Progenitor cell of endocrine pancreas (in vitro differentiated cells): Measurements from ENCODE around the gene FAM149A. TPM values are rescaled to one million over a fixed set of nuclear protein-coding genes. Genes with fewer than 3 reads are reported as not detected.

Experiments used
- DNase-seq: peaks from one replicate; pipeline ENCODE4 v3.0.0; 2021; ENCODE audit warnings: low spot score; ENCODE audit not compliant: unreplicated experiment
- H3K27ac Mint-ChIP-seq: 2 replicates; pipeline ENCODE4 v1.8.0; 2021; ENCODE audit warnings: mild to moderate bottlenecking, moderate library complexity, mixed read lengths
- H3K27me3 Mint-ChIP-seq: 2 replicates; pipeline ENCODE4 v1.8.0; 2021; ENCODE audit warnings: mixed read lengths
- H3K36me3 Mint-ChIP-seq: 2 replicates; pipeline ENCODE4 v1.8.0; 2022; ENCODE audit warnings: mixed read lengths; ENCODE audit not compliant: insufficient read depth
- H3K4me1 Mint-ChIP-seq: 2 replicates; pipeline ENCODE4 v1.8.0; 2021; ENCODE audit warnings: low read depth, mixed read lengths
- H3K4me3 Mint-ChIP-seq: 2 replicates; pipeline ENCODE4 v1.8.0; 2021; ENCODE audit warnings: low read depth, mild to moderate bottlenecking, moderate library complexity, mixed read lengths
- H3K9me3 Mint-ChIP-seq: 2 replicates; pipeline ENCODE4 v1.8.0; 2021; ENCODE audit warnings: low read depth, mixed read lengths
- total RNA-seq: library from RNA; stranded (reverse); gene quantifications from 2 replicates; pipeline ENCODE4 v1.2.1, GENCODE V29; 2021
- TF ChIP-seq, protein P1 (sequence below): fragments of 200-600 bp; sonication (generic); IDR thresholded peaks from one replicate; pipeline ENCODE4 v1.5.0; 2021; ENCODE audit warnings: antibody characterized with exemption, mild to moderate bottlenecking; ENCODE audit not compliant: unreplicated experiment

The FAM149A gene
- total RNA-seq, 1 donor from 2014 or later: 12.0 TPM

DNA sequence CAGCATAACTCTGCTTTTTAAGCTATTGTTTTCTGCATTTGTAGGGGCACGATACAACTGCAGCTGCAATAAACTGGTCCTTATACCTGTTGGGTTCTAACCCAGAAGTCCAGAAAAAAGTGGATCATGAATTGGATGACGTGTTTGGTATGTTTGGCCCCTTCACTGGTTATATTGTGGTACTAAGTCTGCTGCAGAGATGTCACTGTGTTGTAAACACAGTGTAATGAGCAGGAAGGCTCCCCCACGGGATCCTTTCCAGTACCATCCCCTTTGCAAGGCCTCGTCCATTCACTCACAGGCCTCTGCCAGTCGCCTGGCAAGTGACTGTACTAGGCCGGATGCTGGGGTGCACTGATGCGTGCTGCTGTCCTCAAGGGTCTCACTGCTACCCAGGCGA is 100.7 kb downstream of the FAM149A start:
- Mint-ChIP-seq H3K36me3 (peaks cover 6% of the 10 kb centered on the region), H3K4me1 (no peaks in the 10 kb centered on the region), H3K27me3 (no peaks in the 10 kb centered on the region), H3K4me3 (no peak overlapping the region), H3K27ac (no peak overlapping the region), H3K9me3 (peaks cover 8% of the 10 kb centered on the region)
- TF ChIP-seq, protein P1, sequence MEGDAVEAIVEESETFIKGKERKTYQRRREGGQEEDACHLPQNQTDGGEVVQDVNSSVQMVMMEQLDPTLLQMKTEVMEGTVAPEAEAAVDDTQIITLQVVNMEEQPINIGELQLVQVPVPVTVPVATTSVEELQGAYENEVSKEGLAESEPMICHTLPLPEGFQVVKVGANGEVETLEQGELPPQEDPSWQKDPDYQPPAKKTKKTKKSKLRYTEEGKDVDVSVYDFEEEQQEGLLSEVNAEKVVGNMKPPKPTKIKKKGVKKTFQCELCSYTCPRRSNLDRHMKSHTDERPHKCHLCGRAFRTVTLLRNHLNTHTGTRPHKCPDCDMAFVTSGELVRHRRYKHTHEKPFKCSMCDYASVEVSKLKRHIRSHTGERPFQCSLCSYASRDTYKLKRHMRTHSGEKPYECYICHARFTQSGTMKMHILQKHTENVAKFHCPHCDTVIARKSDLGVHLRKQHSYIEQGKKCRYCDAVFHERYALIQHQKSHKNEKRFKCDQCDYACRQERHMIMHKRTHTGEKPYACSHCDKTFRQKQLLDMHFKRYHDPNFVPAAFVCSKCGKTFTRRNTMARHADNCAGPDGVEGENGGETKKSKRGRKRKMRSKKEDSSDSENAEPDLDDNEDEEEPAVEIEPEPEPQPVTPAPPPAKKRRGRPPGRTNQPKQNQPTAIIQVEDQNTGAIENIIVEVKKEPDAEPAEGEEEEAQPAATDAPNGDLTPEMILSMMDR: no peak
- DNase-seq: no peak

DNA sequence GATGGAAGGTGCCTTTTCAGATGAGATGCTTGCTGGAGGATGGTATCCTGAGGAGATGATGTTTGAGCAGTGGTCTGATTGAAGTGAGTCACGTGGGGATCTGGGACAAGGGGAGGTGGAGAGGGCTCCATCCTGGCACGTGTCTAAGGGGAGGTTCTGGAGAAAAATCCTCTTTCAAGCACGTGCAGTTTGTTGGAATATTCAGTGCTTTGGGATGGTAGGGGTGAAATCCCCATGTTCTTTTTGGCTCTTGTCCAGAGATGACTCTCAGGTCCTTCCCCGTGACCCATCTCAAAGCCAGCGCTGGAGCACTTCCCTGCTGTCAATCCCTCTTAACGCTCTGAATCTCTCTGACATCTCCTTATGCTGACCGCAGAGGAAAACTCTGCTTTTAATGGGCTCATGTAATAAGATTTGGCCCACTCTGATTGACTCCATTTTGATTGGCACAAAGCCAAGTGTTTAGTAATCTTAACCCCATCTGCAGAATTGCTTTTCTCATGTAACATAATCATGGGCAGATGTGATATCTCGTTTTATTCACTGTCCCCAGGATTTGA is 112.0 kb downstream of the FAM149A start:
- Mint-ChIP-seq H3K27ac (no peak overlapping the region), H3K36me3 (no peaks in the 10 kb centered on the region), H3K4me1 (no peaks in the 10 kb centered on the region), H3K27me3 (peaks cover 17% of the 10 kb centered on the region), H3K4me3 (no peak overlapping the region), H3K9me3 (no peaks in the 10 kb centered on the region)
- TF ChIP-seq, protein P1: no peak
- no peak for DNase-seq

DNA sequence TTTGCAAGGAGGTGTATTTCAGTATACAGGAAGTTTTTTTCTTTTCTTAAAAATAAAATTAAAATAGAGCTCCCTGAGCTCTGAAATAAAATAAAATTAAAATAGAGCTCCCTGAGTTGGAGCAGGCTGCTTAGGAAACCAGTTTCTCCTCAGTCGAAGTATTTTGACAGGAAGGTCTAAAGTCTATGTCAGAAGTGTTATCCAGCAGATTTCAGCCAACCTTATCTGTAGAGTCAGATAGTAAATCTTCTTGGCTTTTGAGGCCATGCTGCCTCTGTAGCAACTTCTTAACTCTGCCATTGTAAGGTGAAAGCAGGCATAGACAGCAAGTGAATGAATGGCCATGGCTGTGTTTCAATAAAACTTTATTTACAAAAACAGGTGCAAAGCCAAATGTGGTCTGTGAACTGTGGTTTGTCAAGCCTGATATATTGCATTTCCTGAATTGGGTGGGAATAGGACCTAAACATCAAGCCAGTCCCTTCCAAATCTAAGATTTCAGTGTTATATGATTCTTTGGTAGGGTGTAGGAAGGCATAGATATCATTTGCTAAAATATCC is 113.3 kb downstream of the FAM149A start:
- peaks cover 17% of the 10 kb centered on the region for H3K27me3 Mint-ChIP-seq

DNA sequence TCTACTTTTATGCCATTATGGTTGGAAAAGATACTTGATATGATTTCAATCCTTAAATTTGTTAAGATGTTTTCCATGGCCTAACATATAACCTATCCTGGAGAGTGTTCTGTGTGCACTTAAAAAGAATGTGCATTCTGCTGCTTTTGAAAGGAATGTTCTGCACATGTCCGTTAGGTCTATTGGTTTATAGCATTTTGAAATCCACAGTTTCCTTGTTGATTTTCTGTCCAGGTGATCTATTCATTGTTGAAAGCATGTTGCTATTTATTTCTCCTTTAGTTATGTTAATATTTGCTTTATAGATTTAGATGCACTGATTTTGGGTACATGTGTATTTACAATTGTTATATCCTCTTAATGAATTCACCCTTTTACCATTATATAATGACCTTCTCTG is 117.1 kb downstream of the FAM149A start:
- Mint-ChIP-seq H3K4me3 (no peak overlapping the region), H3K27ac (no peak overlapping the region), H3K27me3 (peaks cover 2% of the 10 kb centered on the region), H3K36me3 (peaks cover 5% of the 10 kb centered on the region), H3K9me3 (peaks cover 20% of the 10 kb centered on the region), H3K4me1 (no peaks in the 10 kb centered on the region)
- TF ChIP-seq, protein P1: no peak
- no peak for DNase-seq

More for the DNA sequence above, 113.3 kb downstream of the FAM149A start:
- DNase-seq: no peak
- TF ChIP-seq, protein P1: no peak
- no peaks in the 10 kb centered on the region for H3K36me3 Mint-ChIP-seq
- H3K27ac Mint-ChIP-seq: no peak overlapping the region
- no peaks in the 10 kb centered on the region for H3K4me1 Mint-ChIP-seq
- H3K4me3 Mint-ChIP-seq: no peak overlapping the region
- no peaks in the 10 kb centered on the region for H3K9me3 Mint-ChIP-seq

Other genes with a start within 250 kb of the FAM149A start
- 0.11 TPM in 1 of 2 replicates, not detected in the other for gene TLR3, start 35.5 kb upstream of the FAM149A start, total RNA-seq
- gene CYP4V2, start 86.9 kb downstream of the FAM149A start, total RNA-seq: 6.0 and 6.2 TPM in 2 replicates
- gene KLKB1, start 122.8 kb downstream of the FAM149A start, total RNA-seq: not detected in 2 replicates
- gene F11, start 161.5 kb downstream of the FAM149A start, total RNA-seq: 0.51 and 0.53 TPM in 2 replicates